Adrenal gland (tissue), 12 donors: ENCODE results near the gene SHB. TPM values are rescaled to one million over a fixed set of nuclear protein-coding genes. Genes with fewer than 3 reads are reported as not detected.

Experiments used
- DNase-seq, 7 donors: peaks; one replicate each; pipeline ENCODE4 v3.0.0-alpha.2; 2019 to 2020
- H3K27ac ChIP-seq, 5 donors: fragments of 200-600 bp; sonication (generic) in 4 of 5; 1 replicate in 3 of 5; 2 replicates in 2 of 5; pipeline versions ENCODE4 v1.5.1 to v1.8.0; 2016 to 2020; ENCODE audit warnings: mild to moderate bottlenecking in 1 of 5
- H3K27me3 ChIP-seq: fragments of 200-600 bp; 2 replicates; pipeline ENCODE4 v1.8.0; 2021
- H3K36me3 ChIP-seq, 2 donors: fragments of 200-600 bp; replicated peaks in 1 of 2; 1 replicate in 1 of 2; 2 replicates in 1 of 2; pipeline versions ENCODE4 v1.5.1 to v1.8.0; 2018 to 2022
- H3K4me1 ChIP-seq, 2 donors: fragments of 200-600 bp; replicated peaks in 1 of 2; 1 replicate in 1 of 2; 2 replicates in 1 of 2; pipeline versions ENCODE4 v1.5.1 to v1.8.0; 2018 to 2021
- H3K4me3 ChIP-seq, 4 donors: fragments of 200-600 bp; sonication (generic) in 3 of 4; one replicate each; pipeline ENCODE4 v1.5.1; 2016 to 2018
- H3K9me3 ChIP-seq, 3 donors: fragments of 200-600 bp; sonication (generic) in 1 of 3; replicated peaks in 1 of 3; 1 replicate in 2 of 3; 2 replicates in 1 of 3; pipeline versions ENCODE4 v1.5.1 to v1.8.0; 2016 to 2021
- POLR2A ChIP-seq, 2 donors: fragments of 450-650 bp; IDR thresholded peaks; one replicate each; pipeline ENCODE4 v1.6.1; 2017; ENCODE audit warnings: antibody characterized with exemption in 2 of 2, mild to moderate bottlenecking in 2 of 2, moderate library complexity in 1 of 2
- WGBS, 4 donors: extraction: QIAGEN DNeasy Blood & Tissue Kit in 2 of 4; methylation state at CpG; one replicate each; pipeline versions ENCODE4 v1.1.5 to v1.1.7; 2013 to 2017; 5-methylcytosine and 5-hydroxymethylcytosine counted together
- intact Hi-C, 2 donors: fragments of 100-400 bp; cut with DNase I; formaldehyde crosslinking; loops; one replicate each; pipeline versions ENCODE4 v1.14.1 to v1.15.0; 2022 to 2023
- polyA plus RNA-seq, 3 donors: library from polyadenylated mRNA; stranded (reverse); fragments of 200-250 nt in 2 of 3; fragments of 350-450 nt in 1 of 3; fragmentation: Illumina TruSeq in 1 of 3; extraction: RNeasy Lipid Tissue Mini Kit (QIAGEN cat#74804) in 1 of 3; gene quantifications; one replicate each; pipeline ENCODE4 v1.2.3, GENCODE V29; 2013 to 2014
- total RNA-seq, 9 donors: library from RNA; depleted of rRNA in 4 of 9; stranded (reverse); fragments of >200 nt in 4 of 9; fragments of 120-200 nt in 1 of 9; fragmentation: NEBNext Ultra II Directional in 1 of 9; extraction: Animal tissue kit (Norgen Biotek cat#: 25700) in 1 of 9; gene quantifications; one replicate each; pipeline versions ENCODE4 v1.1.0 to v1.2.4, GENCODE V29; 2013 to 2023
- TF ChIP-seq, protein P1 (sequence below), 6 experiments: fragments of 450-650 bp in 4 of 6; fragments of 200-600 bp in 2 of 6; sonication (generic) in 1 of 6; IDR thresholded peaks; 1 replicate in 5 of 6; 2 replicates in 1 of 6; pipeline versions ENCODE4 v1.5.1 to v1.8.0; 2016 to 2021; ENCODE audit warnings: antibody characterized with exemption in 6 of 6, mild to moderate bottlenecking in 2 of 6, moderate library complexity in 1 of 6
- donor health status: healthy with polysubstance abuse.
- donor health status: Bipolar disorder and iron deficiency.
- donor health status: DM: yes; HTN: yes; CAD: no.
- donor health status: DM: no; HTN: no; CAD: no.
- donor health status: DM: no; HTN: no; CAD: no.
- donor health status: DM: yes; HTN: yes; CAD: no.

SHB gene
- total and polyA plus RNA-seq, 12 donors = 3.2 to 21.2 (median 11.1) TPM

DNA sequence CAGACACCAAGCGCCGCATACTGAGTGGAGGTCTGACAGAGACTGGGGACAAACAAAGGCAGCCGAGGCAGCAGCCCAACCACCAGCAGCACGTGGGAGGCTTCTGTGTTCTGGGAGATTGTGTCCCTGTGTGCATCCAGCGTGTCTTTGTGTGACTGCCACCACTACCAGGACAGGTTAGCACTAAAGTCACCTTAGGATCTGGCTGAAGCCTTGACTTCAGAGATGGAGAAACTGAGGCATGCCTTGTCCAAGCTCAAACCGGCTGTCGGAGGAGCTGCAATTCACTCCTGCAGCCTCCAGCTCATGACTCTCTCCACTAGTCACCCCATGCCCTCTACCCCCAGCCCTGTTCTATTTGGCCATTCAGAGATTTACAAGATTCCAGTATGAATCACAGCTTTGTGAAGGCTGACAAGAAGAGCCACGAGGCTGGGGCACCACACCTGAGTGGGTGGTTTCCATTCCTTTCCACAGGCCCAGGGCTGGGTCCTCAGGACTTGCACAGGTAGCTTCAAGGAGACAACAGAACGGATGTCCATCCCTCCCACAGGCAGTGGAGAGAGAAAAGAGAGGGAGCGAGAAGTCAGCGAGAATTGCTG lies 69.3 kb downstream of the SHB start:
- Histone ChIP-seq H3K27ac (no peak overlapping the region), H3K9me3 (no peaks in the 10 kb centered on the region), H3K4me3 (no peak overlapping the region), H3K27me3 (no peaks in the 10 kb centered on the region), H3K36me3 (no peaks in the 10 kb centered on the region), H3K4me1 (peaks cover 0 to 15% of the 10 kb centered on the region in 2 donors)
- TF ChIP-seq, protein P1, sequence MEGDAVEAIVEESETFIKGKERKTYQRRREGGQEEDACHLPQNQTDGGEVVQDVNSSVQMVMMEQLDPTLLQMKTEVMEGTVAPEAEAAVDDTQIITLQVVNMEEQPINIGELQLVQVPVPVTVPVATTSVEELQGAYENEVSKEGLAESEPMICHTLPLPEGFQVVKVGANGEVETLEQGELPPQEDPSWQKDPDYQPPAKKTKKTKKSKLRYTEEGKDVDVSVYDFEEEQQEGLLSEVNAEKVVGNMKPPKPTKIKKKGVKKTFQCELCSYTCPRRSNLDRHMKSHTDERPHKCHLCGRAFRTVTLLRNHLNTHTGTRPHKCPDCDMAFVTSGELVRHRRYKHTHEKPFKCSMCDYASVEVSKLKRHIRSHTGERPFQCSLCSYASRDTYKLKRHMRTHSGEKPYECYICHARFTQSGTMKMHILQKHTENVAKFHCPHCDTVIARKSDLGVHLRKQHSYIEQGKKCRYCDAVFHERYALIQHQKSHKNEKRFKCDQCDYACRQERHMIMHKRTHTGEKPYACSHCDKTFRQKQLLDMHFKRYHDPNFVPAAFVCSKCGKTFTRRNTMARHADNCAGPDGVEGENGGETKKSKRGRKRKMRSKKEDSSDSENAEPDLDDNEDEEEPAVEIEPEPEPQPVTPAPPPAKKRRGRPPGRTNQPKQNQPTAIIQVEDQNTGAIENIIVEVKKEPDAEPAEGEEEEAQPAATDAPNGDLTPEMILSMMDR (IDR thresholded peaks at IDR 0.05) = no peak
- TF ChIP-seq POLR2A (IDR thresholded peaks at IDR 0.05) = no peak
- no peak for DNase-seq
- WGBS, 4 donors = 87 to 95% (median 90%) methylated on average over 4 to 11 of the region's 11 CpGs
- intact Hi-C loops = no loop called here

DNA sequence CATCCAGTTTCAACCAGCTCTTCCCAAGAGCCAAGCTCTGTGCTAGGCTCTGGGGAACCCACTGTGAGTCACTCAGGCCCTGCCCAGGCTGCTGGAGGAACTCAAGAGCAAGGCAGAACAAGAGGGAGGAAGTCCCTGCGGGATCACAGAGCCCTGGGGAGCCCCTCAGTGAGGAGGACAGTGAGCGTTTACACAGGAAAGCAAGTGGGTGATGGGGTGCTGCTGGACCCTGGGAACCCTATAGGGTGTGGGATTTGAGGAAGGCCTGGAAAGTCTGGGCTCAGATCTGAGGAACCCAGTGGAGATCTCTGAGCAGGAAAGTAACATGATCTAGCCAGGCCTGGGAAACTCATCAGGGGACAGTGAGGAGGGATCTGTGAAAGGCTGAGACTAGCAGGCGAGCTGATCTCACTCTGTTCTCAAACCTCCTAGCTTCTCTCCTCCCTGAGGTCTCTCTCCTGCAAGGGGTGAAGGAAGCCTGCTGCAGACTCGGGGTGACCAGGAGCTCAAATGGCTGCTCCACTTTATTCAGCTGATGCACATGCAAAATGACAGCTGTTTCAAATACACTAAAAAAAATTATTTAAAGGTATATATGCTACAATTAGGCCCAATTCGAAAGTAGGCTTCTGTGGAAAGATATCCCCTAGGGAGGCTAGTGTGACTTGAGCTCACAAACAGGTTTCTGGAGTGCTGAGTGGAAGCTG lies 70.0 kb downstream of the SHB start:
- peak in 1 of 7 donors; percentile 35 for DNase-seq
- 80 to 90% (median 81%) methylated on average over 5 of the region's 5 CpGs for WGBS, 4 donors

DNA sequence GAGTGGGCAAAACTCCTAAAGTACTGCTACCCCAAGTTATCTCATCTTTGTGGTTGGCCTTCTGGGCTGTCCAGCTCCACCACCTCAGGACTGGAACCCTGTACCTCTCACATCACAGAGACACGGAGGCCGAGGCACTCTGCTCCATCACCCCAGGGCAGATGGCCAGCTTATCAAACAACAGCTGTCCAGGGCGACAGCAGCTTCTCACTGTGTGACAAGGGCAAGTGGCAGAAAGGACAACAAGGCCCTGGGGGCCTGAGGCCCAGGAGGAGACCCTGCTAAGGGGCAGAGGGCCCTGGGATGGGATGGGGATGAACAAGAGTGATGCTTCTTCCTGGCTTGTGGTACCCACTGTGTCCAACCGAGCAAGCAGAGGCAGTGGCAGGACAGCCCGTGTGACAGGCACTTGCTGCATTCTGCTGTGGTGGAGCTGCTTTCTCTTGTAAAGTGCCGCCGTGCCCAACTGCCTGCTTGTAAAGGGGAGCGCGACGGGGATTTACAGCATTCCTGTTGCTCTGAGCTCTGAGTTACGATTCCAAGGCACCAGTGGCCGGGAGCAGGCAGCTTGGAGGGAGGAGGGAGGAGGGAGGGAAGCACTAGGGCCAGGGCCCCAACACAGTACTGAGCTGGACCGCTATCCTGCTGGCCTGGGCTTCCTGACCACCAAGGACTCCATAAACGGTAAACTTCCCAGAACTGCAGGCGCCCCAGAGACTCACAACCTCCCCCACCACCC lies 71.2 kb downstream of the SHB start:
- 83 to 85% (median 84%) methylated on average over 8 to 15 of the region's 15 CpGs for WGBS, 4 donors
- TF ChIP-seq, protein P1 (IDR thresholded peaks at IDR 0.05) = no peak
- TF ChIP-seq POLR2A (IDR thresholded peaks at IDR 0.05) = no peak
- DNase-seq = no peak
- Histone ChIP-seq H3K27me3 (no peaks in the 10 kb centered on the region), H3K36me3 (no peaks in the 10 kb centered on the region), H3K27ac (peak overlapping the region in 1 of 5 donors; percentile 56), H3K4me3 (no peak overlapping the region), H3K4me1 (peaks cover 0 to 21% of the 10 kb centered on the region in 2 donors), H3K9me3 (no peaks in the 10 kb centered on the region)
- intact Hi-C loops = no loop called here

More for the DNA sequence above, 70.0 kb downstream of the SHB start:
- TF ChIP-seq POLR2A (IDR thresholded peaks at IDR 0.05) = no peak
- TF ChIP-seq, protein P1 (IDR thresholded peaks at IDR 0.05) = no peak
- intact Hi-C loops = no loop called here
- H3K27me3 ChIP-seq = no peaks in the 10 kb centered on the region
- H3K36me3 ChIP-seq = no peaks in the 10 kb centered on the region
- H3K27ac ChIP-seq = peak overlapping the region in 1 of 5 donors; percentile 0
- no peak overlapping the region for H3K4me3 ChIP-seq
- no peaks in the 10 kb centered on the region for H3K9me3 ChIP-seq
- H3K4me1 ChIP-seq = peaks cover 0 to 20% of the 10 kb centered on the region in 2 donors

DNA sequence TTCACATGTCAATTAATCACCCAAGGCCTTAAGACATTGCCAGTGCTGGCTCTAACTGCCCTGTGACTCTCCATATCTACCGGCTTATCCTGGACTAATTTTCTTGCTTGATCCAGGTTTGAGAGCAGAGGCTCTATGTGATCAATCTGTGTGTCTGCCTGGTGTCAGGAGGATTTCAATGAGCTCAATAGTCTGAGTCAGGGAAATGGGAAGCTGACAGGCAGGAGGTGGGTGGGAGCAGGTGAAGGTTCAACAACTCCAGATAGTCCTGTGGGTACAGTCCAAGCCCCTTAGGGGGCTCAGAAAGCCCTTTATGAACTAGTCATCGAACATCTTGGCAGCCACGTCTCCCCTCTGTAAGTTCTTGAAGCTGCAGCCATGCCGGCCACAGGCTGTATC lies 72.2 kb downstream of the SHB start:
- H3K27me3 ChIP-seq = no peaks in the 10 kb centered on the region
- H3K4me3 ChIP-seq = no peak overlapping the region
- intact Hi-C loops = no loop called here
- DNase-seq = no peak
- H3K27ac ChIP-seq = peak overlapping the region in 1 of 5 donors; percentile 56
- H3K36me3 ChIP-seq = no peaks in the 10 kb centered on the region
- no peaks in the 10 kb centered on the region for H3K9me3 ChIP-seq
- 81 to 98% (median 89%) methylated on average over 3 to 4 of the region's 4 CpGs for WGBS, 4 donors
- no peak for TF ChIP-seq POLR2A (IDR thresholded peaks at IDR 0.05)
- TF ChIP-seq, protein P1 (IDR thresholded peaks at IDR 0.05) = no peak
- peaks cover 0 to 21% of the 10 kb centered on the region in 2 donors for H3K4me1 ChIP-seq
